ENCODE measurements around the gene EIF4G3.
"Not testable (repeated sequence)": the region's sequence is repeated elsewhere in the genome, so short reads cannot be mapped to it uniquely, and the experiment has no call there.

EIF4G3 gene

DNA sequence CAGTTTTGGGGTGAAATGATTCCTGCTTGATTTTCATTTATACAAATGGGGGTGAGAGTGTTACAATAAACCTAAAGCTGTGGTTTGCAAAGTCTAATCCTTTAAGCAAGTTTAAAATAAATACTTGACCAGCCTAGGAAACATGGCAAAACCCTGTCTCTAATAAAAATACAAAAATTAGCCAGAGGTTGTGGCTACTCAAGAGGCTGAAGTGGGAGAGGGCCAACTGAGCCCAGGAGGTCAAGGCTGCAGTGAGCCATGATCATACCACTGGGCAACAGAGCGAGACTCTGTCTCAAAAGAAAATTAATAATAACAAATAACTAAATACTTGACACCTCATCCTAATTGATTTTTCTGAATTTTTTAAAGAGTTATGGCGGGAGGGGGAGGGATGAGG, 110.8 kb downstream of the EIF4G3 start:
- TF ChIP-seq, protein P1, sequence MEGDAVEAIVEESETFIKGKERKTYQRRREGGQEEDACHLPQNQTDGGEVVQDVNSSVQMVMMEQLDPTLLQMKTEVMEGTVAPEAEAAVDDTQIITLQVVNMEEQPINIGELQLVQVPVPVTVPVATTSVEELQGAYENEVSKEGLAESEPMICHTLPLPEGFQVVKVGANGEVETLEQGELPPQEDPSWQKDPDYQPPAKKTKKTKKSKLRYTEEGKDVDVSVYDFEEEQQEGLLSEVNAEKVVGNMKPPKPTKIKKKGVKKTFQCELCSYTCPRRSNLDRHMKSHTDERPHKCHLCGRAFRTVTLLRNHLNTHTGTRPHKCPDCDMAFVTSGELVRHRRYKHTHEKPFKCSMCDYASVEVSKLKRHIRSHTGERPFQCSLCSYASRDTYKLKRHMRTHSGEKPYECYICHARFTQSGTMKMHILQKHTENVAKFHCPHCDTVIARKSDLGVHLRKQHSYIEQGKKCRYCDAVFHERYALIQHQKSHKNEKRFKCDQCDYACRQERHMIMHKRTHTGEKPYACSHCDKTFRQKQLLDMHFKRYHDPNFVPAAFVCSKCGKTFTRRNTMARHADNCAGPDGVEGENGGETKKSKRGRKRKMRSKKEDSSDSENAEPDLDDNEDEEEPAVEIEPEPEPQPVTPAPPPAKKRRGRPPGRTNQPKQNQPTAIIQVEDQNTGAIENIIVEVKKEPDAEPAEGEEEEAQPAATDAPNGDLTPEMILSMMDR (IDR thresholded peaks at IDR 0.05; ENCODE audit: low read depth, low read length): no peak
- Histone ChIP-seq H3K27me3 (ENCODE audit: insufficient read depth, low read depth, severe bottlenecking) (no peaks in the 10 kb centered on the region), H3K36me3 (no peaks in the 10 kb centered on the region), H3K9me3 (ENCODE audit: severe bottlenecking) (no peaks in the 10 kb centered on the region), H3K27ac (no peak overlapping the region), H3K4me3 (ENCODE audit: low read depth, low read length) (no peak overlapping the region)
- no peak for DNase-seq

DNA sequence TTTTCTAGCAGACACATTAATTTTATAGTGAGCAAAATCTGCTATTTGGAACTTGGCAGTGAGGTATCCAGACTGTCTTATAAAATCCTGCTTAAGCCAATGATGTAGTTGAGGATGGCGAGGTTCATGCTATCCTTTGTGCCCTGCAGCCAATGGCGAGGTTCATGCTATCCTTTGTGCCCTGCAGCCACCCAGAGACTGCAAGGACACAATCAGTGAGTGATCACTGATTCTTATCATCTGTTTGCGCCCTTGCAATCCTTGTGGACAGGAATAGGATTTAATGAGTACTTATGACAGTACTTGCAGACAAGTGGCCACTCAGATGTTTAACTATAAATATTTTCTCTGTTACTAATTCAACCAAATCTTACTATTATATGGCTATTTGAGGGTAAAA, 112.6 kb downstream of the EIF4G3 start:
- DNase-seq: no peak
- no peak overlapping the region for H3K4me3 ChIP-seq (ENCODE audit: low read depth, low read length)
- H3K9me3 ChIP-seq (ENCODE audit: severe bottlenecking): no peaks in the 10 kb centered on the region
- H3K27ac ChIP-seq: no peak overlapping the region
- no peaks in the 10 kb centered on the region for H3K36me3 ChIP-seq
- no peaks in the 10 kb centered on the region for H3K27me3 ChIP-seq (ENCODE audit: insufficient read depth, low read depth, severe bottlenecking)
- TF ChIP-seq, protein P1 (IDR thresholded peaks at IDR 0.05; ENCODE audit: low read depth, low read length): no peak

DNA sequence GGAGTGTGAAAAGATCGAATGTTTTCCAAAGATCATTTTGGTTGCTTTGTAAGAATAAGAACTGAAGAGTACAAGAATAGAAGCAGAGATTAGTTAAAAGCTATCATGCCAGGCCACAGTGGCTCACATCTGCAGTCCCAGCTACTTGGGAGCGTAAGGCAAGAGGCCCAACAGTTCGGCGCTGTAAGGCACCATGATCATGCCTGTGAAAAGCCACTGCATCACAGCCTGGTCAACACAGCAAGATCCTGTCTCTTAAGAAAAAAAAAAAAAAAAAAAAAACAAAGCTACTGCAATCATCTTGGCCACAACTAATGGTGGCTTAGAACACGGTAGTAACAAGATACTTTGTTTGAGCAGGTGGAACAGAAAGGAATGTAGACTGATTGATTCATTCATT, 116.2 kb downstream of the EIF4G3 start:
- Histone ChIP-seq H3K36me3 (no peaks in the 10 kb centered on the region), H3K27me3 (ENCODE audit: insufficient read depth, low read depth, severe bottlenecking) (no peaks in the 10 kb centered on the region), H3K4me3 (ENCODE audit: low read depth, low read length) (no peak overlapping the region), H3K27ac (no peak overlapping the region), H3K9me3 (ENCODE audit: severe bottlenecking) (no peaks in the 10 kb centered on the region)
- TF ChIP-seq, protein P1 (IDR thresholded peaks at IDR 0.05; ENCODE audit: low read depth, low read length): no peak
- no peak for DNase-seq

DNA sequence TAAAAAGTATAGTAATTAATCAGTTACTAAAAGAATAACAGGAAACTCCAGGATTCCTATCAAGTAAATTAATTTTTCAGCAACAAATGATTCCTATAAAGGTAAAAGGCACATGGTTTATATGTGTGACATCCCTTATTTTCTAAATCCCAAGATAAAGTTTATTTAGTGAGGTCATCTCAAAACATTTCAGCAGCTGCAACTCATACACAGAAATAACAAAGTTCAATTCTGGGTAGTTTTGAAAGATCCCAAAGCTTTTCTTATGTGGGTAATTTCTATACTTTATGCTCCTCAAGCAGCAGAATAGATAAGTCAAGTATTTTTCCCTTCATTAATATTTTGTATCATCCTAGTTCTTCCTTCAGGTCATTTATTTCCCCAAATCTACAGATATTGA, 117.7 kb downstream of the EIF4G3 start:
- H3K9me3 ChIP-seq (ENCODE audit: severe bottlenecking): no peaks in the 10 kb centered on the region
- no peaks in the 10 kb centered on the region for H3K36me3 ChIP-seq
- H3K27ac ChIP-seq: no peak overlapping the region

DNA sequence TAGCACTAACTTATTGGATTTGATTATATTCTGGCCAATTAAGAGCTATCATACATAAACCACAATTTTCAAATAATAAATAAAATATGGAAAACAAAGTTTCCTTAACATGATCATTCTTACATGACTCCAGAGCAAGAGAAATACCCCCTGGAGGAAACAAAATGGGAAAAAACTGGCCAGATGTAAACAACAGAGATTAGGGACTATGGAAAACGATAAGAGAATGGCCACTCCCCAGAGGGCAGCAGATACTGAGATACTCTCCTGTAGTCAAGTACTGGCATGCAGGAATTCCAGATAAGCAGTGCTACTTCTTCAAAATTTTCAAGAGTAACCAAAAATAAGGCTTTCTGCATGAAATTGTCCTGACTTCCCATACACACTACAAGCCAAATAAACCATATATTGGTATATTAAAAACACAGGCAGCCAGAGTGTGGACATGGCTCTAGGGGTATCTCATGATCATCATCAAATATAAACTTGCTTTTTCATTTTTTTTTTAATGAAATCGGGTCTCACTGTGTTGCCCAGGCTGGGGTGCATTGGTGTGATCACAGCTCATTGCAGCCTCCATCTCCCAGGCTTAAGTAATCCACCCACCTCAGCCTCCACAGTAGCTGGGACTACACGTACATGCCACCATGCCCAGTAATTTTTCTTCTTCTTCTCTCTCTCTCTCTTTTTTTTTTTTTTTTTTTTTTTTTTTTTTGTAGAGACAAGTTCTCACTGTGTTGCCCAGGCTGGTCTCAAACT, 118.5 kb downstream of the EIF4G3 start:
- TF ChIP-seq, protein P1 (IDR thresholded peaks at IDR 0.05; ENCODE audit: low read depth, low read length): no peak
- no peaks in the 10 kb centered on the region for H3K27me3 ChIP-seq (ENCODE audit: insufficient read depth, low read depth, severe bottlenecking)
- no peak for DNase-seq
- H3K36me3 ChIP-seq: no peaks in the 10 kb centered on the region
- H3K4me3 ChIP-seq (ENCODE audit: low read depth, low read length): no peak overlapping the region
- no peak overlapping the region for H3K27ac ChIP-seq
- no peaks in the 10 kb centered on the region for H3K9me3 ChIP-seq (ENCODE audit: severe bottlenecking)

More for the DNA sequence above, 117.7 kb downstream of the EIF4G3 start:
- no peak for DNase-seq
- H3K27me3 ChIP-seq (ENCODE audit: insufficient read depth, low read depth, severe bottlenecking): no peaks in the 10 kb centered on the region
- no peak overlapping the region for H3K4me3 ChIP-seq (ENCODE audit: low read depth, low read length)
- TF ChIP-seq, protein P1 (IDR thresholded peaks at IDR 0.05; ENCODE audit: low read depth, low read length): no peak

DNA sequence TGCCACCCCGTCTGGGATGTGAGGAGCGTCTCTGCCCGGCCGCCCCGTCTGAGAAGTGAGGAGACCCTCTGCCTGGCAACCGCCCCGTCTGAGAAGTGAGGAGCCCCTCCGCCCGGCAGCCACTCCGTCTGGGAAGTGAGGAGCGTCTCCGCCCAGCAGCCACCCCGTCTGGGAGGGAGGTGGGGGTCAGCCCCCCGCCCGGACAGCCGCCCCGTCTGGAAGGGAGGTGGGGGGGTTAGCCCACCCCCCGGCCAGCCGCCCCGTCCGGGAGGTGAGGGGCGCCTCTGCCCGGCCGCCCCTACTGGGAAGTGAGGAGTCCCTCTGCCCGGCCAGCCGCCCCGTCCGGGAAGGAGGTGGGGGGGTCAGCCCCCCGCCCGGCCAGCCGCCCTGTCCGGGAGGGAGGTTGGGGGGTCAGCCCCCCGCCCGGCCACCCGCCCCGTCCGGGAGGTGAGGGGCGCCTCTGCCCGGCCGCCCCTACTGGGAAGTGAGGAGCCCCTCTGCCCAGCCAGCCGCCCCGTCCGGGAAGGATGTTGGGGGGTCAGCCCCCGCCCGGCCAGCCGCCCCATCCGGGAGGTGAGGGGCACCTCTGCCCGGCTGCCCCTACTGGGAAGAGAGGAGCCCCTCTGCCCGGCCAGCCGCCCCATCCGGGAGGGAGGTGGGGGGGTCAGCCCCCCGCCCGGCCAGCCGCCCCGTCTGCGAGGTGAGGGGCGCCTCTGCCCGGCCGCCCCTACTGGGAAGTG, 123.3 kb downstream of the EIF4G3 start:
- DNase-seq; H3K4me3 ChIP-seq (ENCODE audit: low read depth, low read length); H3K9me3 ChIP-seq (ENCODE audit: severe bottlenecking); H3K27ac ChIP-seq; H3K27me3 ChIP-seq (ENCODE audit: insufficient read depth, low read depth, severe bottlenecking): not testable (repeated sequence)
- peaks cover 11% of the 10 kb centered on the region for H3K36me3 ChIP-seq
